Pons (tissue), 1 donor: Measurements from ENCODE around the gene BAG1.

ENCODE experiments used
- DNase-seq: peaks from one replicate; pipeline ENCODE4 v3.0.0-alpha.2; 2016; ENCODE audit warnings: low spot score

The BAG1 gene

GRCh38 chr9:33273972-33274328, 9.4 kb upstream of the BAG1 start:
- no peak for DNase-seq

DNA sequence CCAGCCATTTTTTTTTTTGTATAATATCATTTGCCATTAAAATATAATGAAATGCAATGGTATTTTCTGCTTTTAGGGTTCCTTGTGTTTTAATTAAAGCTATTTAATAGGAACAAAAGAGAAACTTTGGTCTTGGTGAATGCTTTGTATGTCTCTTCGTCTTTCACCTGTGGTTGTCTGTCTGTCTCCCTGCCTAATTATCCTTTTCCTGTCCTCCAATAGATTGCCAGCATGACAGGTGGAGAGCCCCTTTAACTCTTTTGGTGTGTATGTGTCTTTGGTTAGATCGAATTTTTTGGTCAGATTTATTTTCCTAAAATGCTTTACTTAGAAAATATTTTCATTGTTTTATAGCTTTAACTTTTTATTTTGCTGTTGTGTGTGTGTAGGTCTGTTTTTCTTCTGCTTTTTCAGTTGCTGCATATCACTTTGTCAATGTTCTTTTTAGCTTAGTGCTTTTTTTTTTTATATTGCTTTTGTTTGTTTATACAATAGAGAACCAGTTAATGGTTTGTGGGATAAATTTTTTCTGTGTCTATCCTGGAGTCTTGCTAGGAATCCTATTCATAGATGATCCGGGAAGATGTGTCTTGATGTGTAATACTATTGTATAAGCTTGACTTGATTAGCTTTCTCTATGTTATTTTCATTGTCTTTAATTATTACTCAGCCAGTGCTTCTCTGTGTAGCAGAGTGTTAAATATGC, 8.9 kb upstream of the BAG1 start:
- DNase-seq, result no peak

DNA sequence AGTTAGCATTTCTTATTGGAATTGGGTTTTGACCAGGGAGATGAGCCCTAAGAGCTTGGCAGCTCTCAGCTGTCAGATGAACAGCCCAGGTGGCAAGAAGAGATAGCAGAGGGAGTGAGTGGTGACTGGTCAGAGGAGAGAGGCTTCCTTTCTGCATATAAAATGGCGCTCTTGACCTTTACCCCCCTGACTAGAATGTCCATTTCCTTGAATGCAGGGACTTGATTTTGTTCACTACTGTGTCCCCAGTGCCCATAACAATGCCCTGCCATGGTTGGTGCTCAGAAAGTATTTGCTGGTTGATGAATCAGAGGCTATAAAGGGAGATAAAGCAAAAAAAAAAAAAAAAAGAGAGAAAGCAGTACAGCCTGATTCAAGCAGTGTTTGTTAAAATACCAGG, 7.6 kb upstream of the BAG1 start:
- DNase-seq, result no peak

DNA sequence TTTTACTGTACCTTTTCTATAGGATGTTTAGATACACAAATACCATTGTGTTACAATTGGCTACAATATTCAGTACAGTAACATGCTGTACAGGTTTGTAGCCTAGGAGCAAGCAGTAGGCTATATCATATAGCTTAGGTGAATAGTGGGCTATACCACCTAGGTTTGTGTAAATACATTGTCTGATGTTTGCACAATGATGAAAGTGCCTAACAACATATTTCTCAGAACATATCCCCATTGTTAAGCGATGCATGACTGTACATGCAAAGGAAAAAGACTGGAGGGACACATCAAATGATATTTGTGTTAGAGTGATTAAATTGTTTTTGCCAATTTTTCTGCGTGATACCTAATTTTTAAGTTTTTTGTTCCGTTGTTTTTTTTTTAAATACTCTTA, 5.6 kb upstream of the BAG1 start:
- DNase-seq, result no peak

GRCh38 chr9:33267151-33267767, 2.8 kb upstream of the BAG1 start:
- DNase-seq, result no peak

DNA sequence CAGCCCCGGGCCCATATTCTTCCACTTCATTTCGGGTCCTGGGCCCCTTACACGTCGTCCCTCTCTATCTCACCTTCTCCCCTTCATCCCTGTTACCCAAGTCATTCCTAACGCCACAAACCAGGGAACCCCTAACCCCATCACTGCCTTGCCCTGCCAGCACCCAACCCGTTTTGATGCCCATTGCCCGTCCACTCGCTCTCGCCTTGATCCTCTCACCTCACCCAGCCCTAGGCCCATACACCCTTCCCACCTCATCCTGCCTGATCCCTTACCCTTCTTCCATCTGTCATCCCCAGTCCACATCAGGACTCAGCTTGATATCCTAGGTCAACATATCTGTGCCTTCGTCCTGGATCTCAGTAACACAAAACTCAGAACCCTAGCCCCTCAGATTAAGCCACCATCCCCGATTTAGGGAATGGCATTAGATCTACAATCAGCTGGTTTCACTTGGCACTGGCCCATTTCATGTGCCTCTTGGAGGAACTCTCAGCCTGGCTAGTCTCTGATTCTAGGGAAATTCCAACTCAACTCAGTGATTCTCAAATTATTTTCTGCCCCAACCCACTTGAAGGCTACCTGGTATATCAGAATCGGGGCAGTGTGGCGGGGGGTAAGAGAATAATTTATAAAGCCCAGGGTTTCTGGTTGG, 830 bp upstream of the BAG1 start:
- DNase-seq, result peak; percentile 20

DNA sequence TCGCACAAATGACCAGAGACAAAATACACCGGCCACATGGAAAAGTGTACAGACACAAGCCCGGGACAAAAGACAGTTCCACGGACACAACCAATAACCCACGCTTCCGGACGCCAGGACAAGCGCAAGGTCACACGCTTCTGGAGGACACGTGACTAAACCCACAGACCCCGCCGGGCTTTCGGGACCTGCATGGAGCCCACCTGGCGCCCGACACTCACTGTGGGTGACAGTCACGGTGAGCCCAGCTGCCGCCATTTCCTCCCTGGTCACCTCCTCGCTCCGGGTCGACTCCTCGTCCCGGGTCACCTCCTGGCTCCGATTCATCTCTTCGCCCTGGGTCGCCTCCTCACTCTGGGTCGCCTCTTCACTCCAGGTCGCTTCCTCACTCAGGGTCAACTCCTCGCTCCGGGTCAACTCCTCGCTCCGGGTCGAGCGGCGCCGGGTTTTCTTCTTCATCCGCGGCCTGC, 470 bp downstream of the BAG1 start:
- peak; percentile 49 for DNase-seq

DNA sequence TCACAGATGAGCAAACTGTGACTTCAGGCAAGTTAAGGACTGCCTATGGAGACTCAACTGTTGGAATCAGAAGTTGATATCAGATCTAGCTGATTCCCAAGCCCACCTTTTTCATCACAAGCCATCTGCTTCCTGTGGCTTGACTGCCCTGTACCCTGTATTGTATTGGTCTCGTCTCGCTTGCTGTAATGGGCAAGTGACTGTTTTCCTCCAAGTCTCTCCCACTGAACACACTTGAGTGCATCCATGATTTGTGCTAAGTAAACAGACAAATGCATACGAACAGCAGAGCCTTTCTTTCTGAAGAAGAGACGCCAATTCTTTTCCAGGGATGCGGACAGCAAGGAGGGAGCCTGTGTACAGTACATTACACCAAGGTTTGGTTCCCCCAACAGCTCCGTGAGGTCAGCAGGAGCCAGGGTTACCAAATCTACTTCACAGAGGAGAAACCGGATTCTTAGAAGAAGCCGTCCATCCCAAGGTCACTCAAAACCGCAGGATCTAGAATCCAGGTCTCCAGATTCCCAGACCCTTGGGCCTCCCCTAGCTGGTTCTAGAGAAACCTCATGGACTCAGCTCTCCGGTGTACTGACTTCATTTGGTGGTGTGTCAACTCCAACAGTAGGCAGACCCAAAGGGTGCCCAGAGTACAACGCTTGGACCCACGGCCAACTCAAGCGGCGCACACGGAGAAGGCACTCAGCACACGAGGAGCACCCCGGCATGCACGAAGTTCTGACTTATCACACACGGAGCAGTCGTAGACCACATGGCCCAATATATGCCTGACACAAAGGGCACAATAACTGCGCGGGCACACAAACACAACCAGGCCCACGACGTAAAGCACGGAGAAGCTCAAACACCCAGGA, 1.1 kb downstream of the BAG1 start:
- peak; percentile 20 for DNase-seq

- no peak for DNase-seq
Observed at GRCh38 chr9:33260372-33260771, 4.1 kb downstream of the BAG1 start.

GRCh38 chr9:33257276-33257675, 7.2 kb downstream of the BAG1 start:
- DNase-seq, result no peak

DNA sequence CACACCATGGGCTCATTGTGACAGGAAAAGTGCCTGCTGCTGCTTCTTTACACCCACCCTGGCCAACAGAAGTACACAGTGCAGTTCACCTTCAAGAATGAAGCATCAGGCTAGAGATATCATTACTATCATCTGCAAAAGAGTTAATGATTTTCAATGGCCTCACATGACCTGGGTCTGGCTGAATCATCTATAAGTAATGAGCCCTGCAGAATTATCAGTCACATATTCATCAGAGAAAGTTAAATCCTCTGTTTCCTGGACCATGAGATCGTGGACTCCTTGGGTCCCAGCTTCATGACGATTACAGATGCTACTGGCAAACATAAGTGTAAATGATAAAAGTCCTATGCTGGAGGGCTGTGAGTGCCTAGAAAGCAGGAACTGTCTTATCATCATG, 8.3 kb downstream of the BAG1 start:
- no peak for DNase-seq

DNA sequence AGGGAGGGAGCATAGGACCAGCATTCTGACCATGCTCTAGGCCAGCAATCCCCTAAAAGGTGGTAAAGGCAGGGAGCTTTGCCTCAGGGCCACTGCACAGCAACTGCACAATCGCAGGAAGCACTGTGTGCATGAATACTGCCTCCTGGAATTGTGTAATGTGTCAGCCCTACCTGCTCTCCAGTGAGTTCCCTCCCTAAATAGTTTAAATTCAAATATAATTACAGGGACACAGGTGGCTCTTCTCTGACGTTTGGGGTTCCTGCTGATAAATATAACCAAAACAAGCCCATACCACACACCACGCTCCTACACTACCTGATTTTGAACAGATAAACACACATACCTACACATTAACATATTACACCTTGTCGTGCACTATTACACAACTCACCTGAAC, 9.0 kb downstream of the BAG1 start:
- DNase-seq, result no peak

- no peak for DNase-seq
Observed at GRCh38 chr9:33255014-33255413, 9.5 kb downstream of the BAG1 start.

DNA sequence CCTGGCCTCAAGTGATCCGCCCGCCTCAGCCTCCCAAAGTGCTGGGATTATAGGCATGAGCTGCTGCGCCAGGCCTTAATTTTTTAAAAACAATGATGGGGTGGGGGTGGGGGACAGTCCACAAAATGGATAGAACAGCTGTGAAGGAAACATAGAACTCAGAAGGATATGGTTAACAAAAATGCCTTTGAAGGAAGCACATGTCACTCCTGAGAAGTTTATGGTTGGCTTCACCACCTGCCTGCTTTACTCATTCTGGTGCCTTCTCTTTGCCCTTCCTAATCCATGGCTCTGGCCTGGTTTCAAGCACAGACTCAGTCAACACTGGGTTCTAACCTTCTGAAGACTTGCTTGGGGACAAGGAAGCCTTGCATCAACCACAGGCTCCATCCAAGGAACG, 10.3 kb downstream of the BAG1 start:
- DNase-seq, result no peak

GRCh38 chr9:33250458-33250995, 14.0 kb downstream of the BAG1 start:
- DNase-seq, result no peak

DNA sequence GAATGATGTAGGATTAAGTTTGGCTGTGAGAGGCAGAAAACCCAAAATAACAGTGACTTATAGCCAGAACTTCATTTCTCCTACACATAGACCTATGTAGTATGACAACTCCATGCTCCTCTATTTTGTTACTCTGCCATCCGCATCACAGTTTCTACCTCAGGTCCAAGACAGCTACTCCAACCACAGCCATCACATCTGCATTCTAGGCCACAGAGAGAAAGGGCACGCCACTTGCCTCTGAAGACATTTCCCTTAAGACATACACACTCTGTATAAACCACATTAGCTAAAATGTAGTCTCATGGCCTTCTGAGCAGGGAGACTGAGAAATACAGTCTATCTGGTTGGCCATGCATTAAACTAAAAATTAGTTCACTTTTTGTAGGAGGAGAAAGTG, 14.5 kb downstream of the BAG1 start:
- DNase-seq, result no peak

- no peak for DNase-seq
Observed at GRCh38 chr9:33249087-33249658, 15.3 kb downstream of the BAG1 start.

DNA sequence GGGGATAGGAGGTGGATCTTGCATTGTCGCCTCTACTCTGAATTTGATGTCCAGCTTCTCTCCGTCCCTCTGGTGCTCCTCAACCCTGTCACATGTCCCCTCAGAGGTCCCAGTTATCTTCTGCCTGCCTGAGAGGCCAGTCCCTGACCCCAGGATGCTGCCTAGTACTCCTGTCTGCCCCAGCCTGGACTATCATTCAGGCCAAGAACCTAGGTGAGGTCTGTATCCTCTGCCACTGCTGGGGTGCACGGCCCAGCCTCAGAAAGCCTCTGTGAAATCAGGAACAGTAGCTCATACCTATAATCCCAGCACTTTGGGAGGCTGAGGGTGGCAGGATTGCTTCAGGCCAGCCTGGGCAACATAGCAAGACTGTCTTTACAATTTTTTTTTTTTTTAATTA, 15.9 kb downstream of the BAG1 start:
- no peak for DNase-seq

GRCh38 chr9:33246269-33246860, 18.1 kb downstream of the BAG1 start:
- DNase-seq, result no peak

DNA sequence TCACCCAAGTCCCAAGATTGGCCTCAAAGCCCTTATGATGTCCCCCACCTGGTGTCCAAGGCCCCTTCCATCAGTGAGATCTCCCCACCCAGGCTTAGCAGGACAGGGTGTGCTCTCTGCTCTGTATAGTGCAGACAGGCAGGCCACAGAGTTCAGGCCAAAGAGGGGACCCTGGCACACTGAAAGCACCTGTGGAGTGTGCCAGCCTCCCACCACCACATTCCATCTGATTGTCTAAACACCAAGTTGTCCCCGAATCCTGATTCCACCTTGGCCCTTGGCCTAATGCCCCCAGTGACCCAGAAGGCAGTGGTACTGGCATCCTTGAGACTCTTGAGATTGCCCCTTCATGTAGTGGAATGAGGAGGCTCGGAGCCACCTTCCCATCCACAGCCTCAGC, 19.2 kb downstream of the BAG1 start:
- no peak for DNase-seq

GRCh38 chr9:33244137-33244784, 20.2 kb downstream of the BAG1 start:
- no peak for DNase-seq
